ENCODE data around the gene STARD13.
A peak's percentile ranks its signal among the peaks of the same experiment; 100 is the strongest.

STARD13 gene

DNA sequence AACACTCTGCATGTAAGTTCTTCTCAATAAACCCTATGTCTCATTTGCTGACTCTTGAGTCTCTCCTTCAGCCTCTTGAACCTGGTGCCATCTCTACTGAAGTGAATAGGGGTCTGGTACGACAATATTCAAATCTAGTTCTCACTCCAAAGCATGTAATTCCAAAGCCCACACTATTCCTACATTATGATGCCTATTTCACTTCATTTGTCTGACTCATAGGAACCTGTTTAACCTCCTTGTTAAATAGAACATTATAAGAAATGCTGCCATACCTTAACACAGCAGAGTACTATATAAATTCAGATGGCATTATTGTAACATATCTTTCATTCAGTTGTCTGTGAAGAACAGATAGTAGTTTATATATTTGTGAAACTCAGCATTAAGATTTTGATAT lies 67.1 kb downstream of the STARD13 start:
- peak; percentile 69 for DNase-seq (ENCODE audit: low read depth)
- no peak for TF ChIP-seq CTCF (IDR thresholded peaks at IDR 0.05; ENCODE audit: insufficient read depth, low read depth, low read length, missing control alignments)
- no peak overlapping the region for H3K4me3 ChIP-seq (ENCODE audit: low read length)

DNA sequence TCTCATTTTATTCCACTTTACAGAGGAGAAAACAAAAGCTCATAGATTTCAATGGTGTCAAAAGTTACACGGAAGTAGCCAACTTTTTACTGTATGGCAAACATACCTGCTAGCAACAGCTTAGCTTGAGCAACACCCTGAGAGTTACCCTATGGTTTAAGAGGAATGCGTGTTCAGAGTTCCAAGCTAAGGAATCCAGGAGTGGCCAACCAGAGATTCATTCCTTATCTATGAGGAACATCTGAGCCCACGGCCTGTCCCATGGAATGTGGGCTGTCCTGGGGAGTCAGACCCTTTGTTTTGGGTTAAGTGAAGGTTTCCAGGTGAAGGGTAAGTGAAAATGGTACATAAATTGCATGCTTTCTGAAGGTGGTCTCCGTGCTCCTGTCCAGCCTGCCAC lies 67.5 kb downstream of the STARD13 start:
- H3K4me3 ChIP-seq (ENCODE audit: low read length), result no peak overlapping the region
- TF ChIP-seq CTCF (IDR thresholded peaks at IDR 0.05; ENCODE audit: insufficient read depth, low read depth, low read length, missing control alignments), result no peak
- peak; percentile 92 for DNase-seq (ENCODE audit: low read depth)

DNA sequence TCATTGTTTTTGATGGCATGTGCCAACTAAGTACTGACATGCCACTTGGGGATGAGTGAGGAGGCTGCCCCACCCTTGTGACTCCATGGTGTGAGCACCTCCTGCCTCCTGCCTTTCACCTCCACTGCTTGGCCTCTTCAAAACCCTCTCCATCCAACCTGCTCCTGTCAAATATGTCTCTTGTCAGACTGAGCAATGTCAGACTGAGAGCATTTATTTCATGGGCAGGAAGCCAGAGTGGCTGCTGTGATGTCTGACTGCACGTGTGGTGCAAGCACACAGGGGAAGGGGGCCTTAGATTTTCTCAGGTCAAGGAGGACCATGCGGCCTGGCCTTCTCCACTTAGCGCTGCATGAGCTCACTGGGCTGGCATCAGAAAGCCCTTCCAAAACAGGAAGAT lies 68.3 kb downstream of the STARD13 start:
- TF ChIP-seq CTCF (IDR thresholded peaks at IDR 0.05; ENCODE audit: insufficient read depth, low read depth, low read length, missing control alignments), result no peak
- DNase-seq (ENCODE audit: low read depth), result peak; percentile 62
- no peak overlapping the region for H3K4me3 ChIP-seq (ENCODE audit: low read length)

DNA sequence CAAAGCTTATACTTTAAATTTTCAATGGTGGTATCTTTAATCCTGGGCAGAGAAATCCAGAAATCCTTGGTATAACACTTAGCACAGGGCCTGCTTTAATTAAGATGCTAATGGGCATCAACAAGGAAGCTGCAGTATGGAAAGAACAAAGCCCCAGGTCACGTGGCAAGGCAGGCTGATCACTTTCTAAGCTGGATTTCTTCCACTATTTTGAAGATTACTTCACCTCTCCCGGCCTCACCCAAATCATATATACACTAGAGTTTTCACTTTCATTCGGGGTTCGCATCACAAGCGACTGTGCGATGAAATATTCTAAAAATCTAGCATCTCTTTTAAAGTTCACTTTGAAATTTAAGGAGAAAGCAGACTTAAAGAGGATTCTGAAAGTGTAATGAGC lies 71.8 kb downstream of the STARD13 start:
- DNase-seq (ENCODE audit: low read depth), result peak; percentile 76
- H3K4me3 ChIP-seq (ENCODE audit: low read length), result peak overlapping the region; percentile 31
- no peak for TF ChIP-seq CTCF (IDR thresholded peaks at IDR 0.05; ENCODE audit: insufficient read depth, low read depth, low read length, missing control alignments)

DNA sequence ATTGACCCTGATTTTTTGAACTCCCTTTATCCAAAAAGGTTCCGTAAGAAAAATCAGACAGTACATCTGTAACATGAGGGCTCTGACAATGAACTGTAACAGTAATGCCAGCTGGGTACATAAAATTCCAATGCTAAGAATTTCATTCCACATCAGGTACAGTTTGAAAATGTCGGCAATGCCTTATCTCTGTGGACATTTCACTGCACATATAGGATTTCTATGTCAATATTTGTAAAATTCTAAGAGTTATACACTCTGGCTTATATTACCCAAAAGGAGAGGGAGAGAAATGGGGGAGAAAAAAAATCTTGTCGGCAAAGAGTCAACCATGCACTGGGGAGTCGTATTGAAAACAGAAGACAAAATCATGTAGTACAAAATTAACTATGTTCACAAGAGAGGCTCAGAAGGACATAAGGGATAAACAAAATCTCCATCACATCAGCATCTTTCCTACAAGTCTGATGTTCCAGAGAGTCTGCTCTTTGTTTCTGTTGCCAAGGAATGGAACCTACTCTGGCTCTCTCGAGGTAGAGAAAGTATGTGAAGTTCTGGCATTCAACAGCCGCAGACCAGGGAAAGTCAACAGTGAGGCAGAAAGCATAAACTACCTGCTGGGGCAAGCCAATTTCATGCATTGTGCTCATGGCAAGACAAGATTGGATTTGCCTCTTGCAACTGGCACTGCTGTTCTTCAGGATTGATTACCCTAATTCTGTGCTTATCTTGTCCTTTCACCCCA lies 72.4 kb downstream of the STARD13 start:
- DNase-seq (ENCODE audit: low read depth), result peak; percentile 92
- H3K4me3 ChIP-seq (ENCODE audit: low read length), result peak overlapping the region; percentile 5
- TF ChIP-seq CTCF (IDR thresholded peaks at IDR 0.05; ENCODE audit: insufficient read depth, low read depth, low read length, missing control alignments), result no peak

- peak; percentile 52 for DNase-seq (ENCODE audit: low read depth)
- TF ChIP-seq CTCF (IDR thresholded peaks at IDR 0.05; ENCODE audit: insufficient read depth, low read depth, low read length, missing control alignments), result no peak
- no peak overlapping the region for H3K4me3 ChIP-seq (ENCODE audit: low read length)
These were observed 73.2 kb downstream of the STARD13 start for GRCh38 chr13:33212396-33212795.

DNA sequence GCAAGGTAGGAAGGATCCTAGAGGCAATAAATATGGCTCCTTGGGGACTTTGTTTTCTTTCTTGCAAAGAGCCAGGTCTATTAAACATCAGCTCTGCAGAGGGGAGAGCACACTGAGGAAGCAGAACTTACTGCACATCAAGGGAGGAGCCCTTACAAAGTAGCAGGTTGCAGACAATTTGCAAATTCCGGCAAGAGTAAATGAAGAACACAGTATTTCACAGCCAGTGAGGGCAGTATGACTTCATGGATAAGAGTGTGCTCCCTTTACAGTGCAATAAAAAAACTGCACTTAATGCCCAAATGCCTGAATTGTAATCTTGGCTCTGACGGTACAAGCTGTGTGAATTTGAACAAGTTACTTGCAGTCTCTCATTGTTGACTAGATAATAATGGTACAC lies 75.5 kb downstream of the STARD13 start:
- H3K4me3 ChIP-seq (ENCODE audit: low read length), result no peak overlapping the region
- no peak for DNase-seq (ENCODE audit: low read depth)
- no peak for TF ChIP-seq CTCF (IDR thresholded peaks at IDR 0.05; ENCODE audit: insufficient read depth, low read depth, low read length, missing control alignments)
